GM19351 (cell line): ENCODE measurements around the gene STRA8.
A peak's percentile ranks its signal among the peaks of the same experiment; 100 is the strongest.

Experiments used
- ATAC-seq: cut with Tn5 transposase; IDR thresholded peaks from one replicate; pipeline ENCODE4 v1.9.1; 2021; ENCODE audit warnings: mild to moderate bottlenecking, moderate library complexity; ENCODE audit not compliant: unreplicated experiment

STRA8 gene

GRCh38 chr7:135233570-135233969 is at the start of gene STRA8:
Gene STRA8, plus strand, starts transcription at chr7:135233838. Its CDS starts 6,687 bp downstream, at chr7:135240525.
- no peak for ATAC-seq

- ATAC-seq, result no peak
Observed at GRCh38 chr7:135184254-135184841, 49.3 kb upstream of the STRA8 start.

DNA sequence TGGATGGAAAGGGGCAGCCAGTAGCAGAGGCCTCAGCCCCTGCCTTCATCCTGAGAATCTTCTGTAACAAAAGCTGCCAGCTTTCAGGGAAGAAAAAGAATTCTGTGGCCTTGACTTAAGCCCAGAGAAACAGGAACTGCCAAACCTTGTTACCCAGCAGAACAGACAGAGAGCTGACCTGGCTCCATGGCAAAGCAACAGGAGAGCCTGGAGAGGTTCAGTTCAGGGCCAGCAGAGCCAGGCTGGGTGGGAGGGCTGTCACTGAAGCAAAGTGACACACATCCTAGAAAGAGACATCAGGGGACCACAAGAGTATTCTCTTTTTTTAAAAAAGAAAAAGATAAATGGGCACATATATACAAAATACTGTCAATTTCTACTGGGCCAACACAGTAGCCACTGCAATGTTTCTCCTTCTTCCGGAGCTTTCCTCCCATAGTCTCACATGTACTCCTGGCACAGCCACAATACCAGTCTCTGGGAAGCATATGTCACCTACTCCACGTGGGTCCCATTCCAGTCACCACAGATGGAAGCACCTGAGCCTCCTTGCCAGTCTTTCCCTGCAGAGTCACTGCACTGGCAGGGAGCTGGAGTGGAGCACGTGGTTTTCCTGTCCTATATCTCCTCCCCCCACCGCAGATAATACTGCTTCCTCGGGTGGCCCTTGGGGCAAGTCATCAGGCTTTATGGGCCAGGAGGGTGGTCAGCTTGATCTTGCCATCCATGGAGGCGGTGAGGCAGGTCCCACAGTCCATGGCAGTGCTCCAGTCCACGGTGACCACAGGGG is 48.0 kb upstream of the STRA8 start:
- ATAC-seq, result no peak

DNA sequence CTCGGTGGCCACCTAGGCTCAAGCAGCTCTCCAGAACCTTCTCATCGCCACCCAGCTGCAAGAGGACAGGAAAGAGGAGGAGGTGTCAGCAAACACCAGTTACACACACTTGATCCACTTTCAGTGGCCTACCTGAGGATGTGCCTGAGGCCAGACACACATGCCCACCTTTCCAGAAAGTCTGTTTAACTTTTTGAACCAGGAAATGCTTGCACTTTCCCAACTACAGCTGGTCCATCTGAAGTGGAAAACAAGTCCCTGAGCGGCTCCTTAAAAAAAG is 47.4 kb upstream of the STRA8 start:
- no peak for ATAC-seq

- ATAC-seq, result peak; percentile 71
Observed at GRCh38 chr7:135186841-135187253, 46.8 kb upstream of the STRA8 start.

DNA sequence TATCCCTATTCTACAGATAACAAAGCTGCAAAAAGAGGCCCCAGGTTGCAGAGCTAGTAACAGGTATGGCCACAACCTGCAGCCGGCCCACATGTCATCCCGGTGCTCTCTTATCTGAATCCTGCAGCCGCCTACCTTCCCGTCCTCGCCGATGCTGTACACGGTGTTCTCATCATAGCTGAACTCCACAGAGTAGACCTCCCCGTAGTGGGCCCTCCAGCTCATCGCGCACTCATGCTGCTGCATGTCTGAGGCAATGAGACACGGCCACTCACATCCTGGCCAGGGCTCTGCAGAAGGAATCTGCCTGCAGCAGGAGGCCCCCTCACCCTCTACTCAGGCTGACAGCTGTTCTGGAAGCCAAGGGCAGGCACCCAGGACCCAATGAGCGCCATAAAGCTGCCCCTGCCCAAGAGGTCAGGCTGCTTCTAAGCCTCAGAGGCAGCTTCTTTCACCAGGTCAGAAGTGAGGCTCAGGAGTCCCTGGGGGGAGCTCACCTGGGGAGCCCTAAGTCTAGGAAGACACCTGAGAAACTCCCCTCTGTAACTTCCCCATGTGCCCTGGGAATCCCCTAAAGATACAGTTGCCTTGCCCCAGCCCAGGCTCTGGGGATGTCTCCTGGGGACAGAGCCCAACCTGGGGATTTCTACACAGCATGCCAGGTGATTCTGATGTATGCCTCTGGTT is 45.2 kb upstream of the STRA8 start:
- ATAC-seq, result peak; percentile 35

GRCh38 chr7:135189221-135189662 is 44.4 kb upstream of the STRA8 start:
- ATAC-seq, result no peak

- ATAC-seq, result no peak
Observed at GRCh38 chr7:135189961-135190360, 43.7 kb upstream of the STRA8 start.

GRCh38 chr7:135190703-135191102 is 42.9 kb upstream of the STRA8 start:
- no peak for ATAC-seq

GRCh38 chr7:135192914-135193536 is 40.6 kb upstream of the STRA8 start:
- ATAC-seq, result no peak

DNA sequence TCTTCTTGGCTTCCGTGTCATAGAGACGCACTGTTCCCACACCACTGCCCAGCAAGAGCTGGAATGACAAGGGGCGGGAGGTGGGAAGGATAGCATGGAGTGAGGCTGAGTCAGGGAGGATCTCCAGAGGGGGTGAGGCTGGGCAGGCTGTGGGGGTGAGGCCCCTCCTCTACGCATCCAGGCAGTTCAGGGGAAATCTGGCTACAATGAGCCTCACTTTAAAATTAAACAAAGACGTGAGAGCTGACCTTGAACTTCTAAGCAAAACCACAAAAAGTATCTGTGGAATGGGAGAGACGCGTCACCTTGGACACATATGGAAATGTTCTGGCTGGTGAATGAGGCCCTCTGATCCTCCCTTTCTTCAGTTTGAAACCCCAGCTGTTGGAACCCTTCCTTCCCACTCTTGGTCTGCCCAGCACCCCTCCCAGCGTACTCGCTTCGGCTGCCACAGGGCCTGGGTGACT is 40.0 kb upstream of the STRA8 start:
- ATAC-seq, result no peak

GRCh38 chr7:135194494-135195095 is 39.0 kb upstream of the STRA8 start:
- ATAC-seq, result no peak

GRCh38 chr7:135195156-135195555 is 38.5 kb upstream of the STRA8 start:
- ATAC-seq, result no peak

GRCh38 chr7:135195968-135196629 is 37.5 kb upstream of the STRA8 start:
- no peak for ATAC-seq

DNA sequence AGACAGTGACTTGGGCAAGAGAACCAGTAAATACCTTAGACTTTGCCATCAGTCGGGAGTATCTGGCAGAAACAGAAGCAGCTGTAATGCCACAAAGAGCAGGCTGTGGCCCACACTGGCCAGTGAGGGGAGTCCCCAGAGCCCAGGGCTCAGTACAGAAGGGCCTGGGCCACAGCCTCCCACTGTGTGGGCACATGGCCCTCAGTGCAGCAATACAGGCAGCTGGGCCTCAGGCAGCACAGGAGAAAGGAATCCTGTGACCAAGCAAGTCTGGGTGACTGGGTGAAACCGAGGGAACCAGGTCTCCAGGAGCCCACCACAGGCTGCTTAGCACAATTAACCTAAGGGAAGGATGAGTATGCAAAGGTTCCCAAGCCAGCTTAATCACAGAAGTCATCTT is 36.3 kb upstream of the STRA8 start:
- no peak for ATAC-seq

DNA sequence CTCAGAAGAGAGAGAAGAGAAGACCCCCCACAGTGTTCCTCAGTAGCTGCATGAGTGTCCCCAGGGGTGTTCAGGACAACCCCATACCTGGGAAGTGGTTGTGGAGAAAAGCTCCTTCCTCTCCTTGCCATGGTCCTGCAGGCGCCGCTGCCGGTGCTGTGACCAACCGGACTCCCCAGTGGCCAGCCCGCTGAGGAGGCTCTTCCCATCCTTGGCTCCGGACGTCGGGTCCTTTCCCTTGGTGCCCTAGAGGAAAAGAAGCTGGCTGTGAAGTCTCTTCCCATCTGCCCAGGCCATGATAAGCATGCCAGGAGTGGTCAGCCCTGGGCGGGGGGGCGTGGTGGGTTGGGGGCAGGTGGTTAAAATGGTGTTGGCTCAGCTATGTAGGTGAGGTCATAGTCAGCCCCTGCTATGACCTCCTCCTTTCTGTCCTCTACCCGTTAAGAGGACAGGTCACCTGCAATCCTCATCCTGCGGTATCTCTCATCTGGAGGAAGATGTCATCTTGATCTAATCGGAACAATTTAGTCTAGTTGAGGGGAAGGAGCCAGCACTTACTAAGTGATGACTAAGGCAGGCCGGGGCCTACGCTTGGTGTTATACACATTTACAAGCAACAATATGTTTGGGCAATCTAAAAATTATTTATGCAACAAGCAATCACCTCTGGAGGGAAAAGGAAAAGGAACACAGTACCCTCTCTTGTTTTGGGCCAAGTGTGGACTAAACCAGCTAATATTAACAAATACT is 35.6 kb upstream of the STRA8 start:
- no peak for ATAC-seq

GRCh38 chr7:135199439-135199838 is 34.2 kb upstream of the STRA8 start:
- no peak for ATAC-seq

GRCh38 chr7:135200821-135201331 is 32.8 kb upstream of the STRA8 start:
- ATAC-seq, result no peak

DNA sequence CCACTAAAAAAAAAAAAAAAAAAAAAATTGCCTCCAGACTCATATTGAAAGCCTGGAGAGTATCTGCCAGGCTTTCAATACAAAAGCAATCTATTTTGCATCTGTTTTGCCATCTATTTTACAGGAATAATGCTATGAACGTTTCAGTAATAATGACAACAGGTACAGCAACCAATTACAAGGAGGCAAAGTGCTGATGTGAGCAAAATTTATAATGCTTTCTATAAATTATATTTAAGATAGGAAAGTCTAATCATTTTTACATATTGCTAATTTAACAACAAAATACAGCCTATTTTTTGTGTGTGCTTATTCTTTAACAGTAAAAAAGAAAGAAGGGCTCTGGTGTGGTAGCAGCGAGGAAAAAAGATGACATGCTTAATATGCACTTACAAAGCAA is 32.3 kb upstream of the STRA8 start:
- no peak for ATAC-seq

GRCh38 chr7:135204341-135204749 is 29.3 kb upstream of the STRA8 start:
- ATAC-seq, result no peak
